K562 (cell line): Measurements from ENCODE around the gene DAPK1. TPM values are rescaled to one million over a fixed set of nuclear protein-coding genes. Genes with fewer than 3 reads are reported as not detected.
A peak's percentile ranks its signal among the peaks of the same experiment; 100 is the strongest.

Experiments used
- ATAC-seq: fragments of 200-7000 bp; cut with Tn5 transposase; 3 replicates; pipeline ENCODE4 v1.9.1; 2020; ENCODE audit warnings: moderate library complexity
- BruUV-seq: library from RNA; stranded (reverse); fragments of 400-500 nt; replicated peaks from 2 replicates; lab custom pipeline; 2021; lab: Mats Ljungman, UMichigan
- CTCF ChIA-PET: fragments of 300-600 bp; formaldehyde crosslinking; extraction: SDS; loops from one replicate; lab custom pipeline; 2021; ENCODE audit warnings: low intra/inter-chr PET ratio; lab: Yijun Ruan, JAX
- POLR2A ChIA-PET: fragments of 300-600, 350-650 bp; sonication (Branson Sonifier 250); formaldehyde crosslinking; extraction: SDS; loops from one replicate; lab custom pipeline; 2021; ENCODE audit warnings: antibody characterized with exemption, inconsistent platforms; lab: Yijun Ruan, JAX
- DNase-seq, 4 experiments: peaks; one replicate each; pipeline versions ENCODE4 v3.0.0 to v3.0.0-alpha.2; 2011 to 2018; ENCODE audit warnings: low spot score in 3 of 4, mixed read lengths in 3 of 4; ENCODE audit errors: extremely low read depth in 1 of 4
- FAIRE-seq: peaks from 2 replicates; lab custom pipeline; 2011; peaks lifted over from hg19 to GRCh38; lab: Jason Lieb, UNC
- H2AFZ ChIP-seq: 2 replicates; pipeline ENCODE4 v1.6.0; 2011; ENCODE audit warnings: low read depth, low read length, control low read depth, inconsistent platforms
- H3K27ac ChIP-seq: fragments of 200-600 bp; 3 replicates; pipeline ENCODE4 v1.8.0; 2011; ENCODE audit warnings: low read depth, mild to moderate bottlenecking, control low read depth, inconsistent platforms, low read length, moderate library complexity, mixed read lengths; ENCODE audit errors: extremely low read depth
- H3K27me3 ChIP-seq, 2 experiments: fragments of 300-600 bp in 1 of 2; 2 replicates in 1 of 2; 3 replicates in 1 of 2; pipeline versions ENCODE4 v1.6.0 to v1.8.0; 2011; ENCODE audit warnings: inconsistent platforms in 2 of 2, low read length in 2 of 2, mild to moderate bottlenecking in 1 of 2, mixed read lengths in 1 of 2, moderate library complexity in 1 of 2; ENCODE audit not compliant: control insufficient read depth in 2 of 2, insufficient read depth in 2 of 2
- H3K36me3 ChIP-seq: fragments of 300-600 bp; 3 replicates; pipeline ENCODE4 v1.8.0; 2011; ENCODE audit warnings: mild to moderate bottlenecking, low read length, inconsistent platforms; ENCODE audit not compliant: control insufficient read depth, insufficient read depth
- H3K4me1 ChIP-seq, 2 experiments: fragments of 200-600 bp in 1 of 2; replicated peaks in 1 of 2; 2 replicates in 1 of 2; 3 replicates in 1 of 2; pipeline versions ENCODE4 v1.5.1 to v1.8.0; 2011; ENCODE audit warnings: inconsistent platforms in 2 of 2, low read length in 2 of 2, mild to moderate bottlenecking in 1 of 2, mixed read lengths in 1 of 2, moderate library complexity in 1 of 2; ENCODE audit not compliant: control insufficient read depth in 2 of 2, insufficient read depth in 2 of 2
- H3K4me2 ChIP-seq: 2 replicates; pipeline ENCODE4 v1.6.1; 2011; ENCODE audit warnings: low read length, control low read depth, inconsistent platforms, mixed read lengths; ENCODE audit not compliant: insufficient read depth
- H3K4me3 ChIP-seq: fragments of 200-600 bp; sonication (generic), shearing (Covaris generic); 2 replicates; pipeline ENCODE4 v1.5.1; 2016; ENCODE audit warnings: control low read depth, inconsistent platforms
- H3K79me2 ChIP-seq: fragments of 200-600 bp; 3 replicates; pipeline ENCODE4 v1.8.0; 2011; ENCODE audit warnings: low read length, inconsistent platforms; ENCODE audit not compliant: control insufficient read depth, insufficient read depth
- H3K9ac ChIP-seq, 2 experiments: 2 replicates each; pipeline versions ENCODE4 v1.6.0 to v1.6.1; 2011; ENCODE audit warnings: low read depth in 2 of 2, low read length in 2 of 2, control low read depth in 1 of 2, inconsistent platforms in 1 of 2, mild to moderate bottlenecking in 1 of 2, mixed read lengths in 1 of 2; ENCODE audit not compliant: insufficient read depth in 1 of 2
- H3K9me1 ChIP-seq: one replicate; pipeline ENCODE4 v1.6.0; 2011; ENCODE audit warnings: inconsistent platforms, mild to moderate bottlenecking, low read length, moderate library complexity; ENCODE audit not compliant: control insufficient read depth, insufficient read depth
- H3K9me3 ChIP-seq: replicated peaks from 2 replicates; pipeline ENCODE4 v1.5.1; 2011; ENCODE audit warnings: low read depth, low read length, inconsistent platforms; ENCODE audit not compliant: control insufficient read depth, insufficient read depth
- H4K20me1 ChIP-seq: replicated peaks from 2 replicates; pipeline ENCODE4 v1.6.1; 2011; ENCODE audit warnings: low read length, inconsistent platforms, mixed read lengths; ENCODE audit not compliant: control insufficient read depth, insufficient read depth
- DIDO1 ChIP-seq: fragments of 450-650 bp; IDR thresholded peaks from 2 replicates; pipeline ENCODE4 v1.6.1; 2016; ENCODE audit warnings: low read depth, missing biosample characterization, missing genetic modification characterization
- GABPB2 ChIP-seq: fragments of 250-450 bp; sonication (Bioruptor Pico); conservative IDR thresholded peaks from 2 replicates; pipeline ENCODE4 v1.5.1; 2021; ENCODE audit warnings: mild to moderate bottlenecking
- POLR2AphosphoS2 ChIP-seq: IDR thresholded peaks from 2 replicates; pipeline ENCODE4 v1.6.1; 2012; ENCODE audit warnings: low read length, improper control_type of control experiment
- ZFP36 ChIP-seq: fragments of 150-350 bp; IDR thresholded peaks from 2 replicates; pipeline ENCODE4 v1.6.1; 2018; ENCODE audit warnings: low read length, low read depth; ENCODE audit not compliant: partially characterized antibody
- ZNF12 ChIP-seq: sonication (generic); formaldehyde crosslinking; IDR thresholded peaks from 2 replicates; pipeline ENCODE4 v1.4.0; 2020; ENCODE audit warnings: mild to moderate bottlenecking, missing genetic modification reagents
- ZNF668 ChIP-seq: fragments of 250-450 bp; sonication (Bioruptor Pico); IDR thresholded peaks from 2 replicates; pipeline ENCODE4 v1.8.0; 2022; ENCODE audit warnings: mild to moderate bottlenecking, inconsistent platforms
- ZNF696 ChIP-seq: fragments of 250-450 bp; sonication (Bioruptor Pico); conservative IDR thresholded peaks from 2 replicates; pipeline ENCODE4 v1.4.0; 2020; ENCODE audit warnings: mild to moderate bottlenecking, moderate library complexity
- WGBS: fragments of 100-300 bp; shearing (Covaris generic); methylation state at CpG from one replicate; pipeline ENCODE4 v1.1.6; 2016; ENCODE audit warnings: low coverage, mixed read lengths; ENCODE audit not compliant: insufficient coverage; ENCODE audit errors: missing lambda C conversion rate; 5-methylcytosine and 5-hydroxymethylcytosine counted together
- in situ Hi-C: fragments of 300-500 bp; cut with MboI; formaldehyde crosslinking; loops from 4 replicates; pipeline ENCODE4 v1.15.0; 2018; ENCODE audit warnings: inconsistent platforms, mixed read lengths
- intact Hi-C: fragments of 100-400 bp; cut with micrococcal nuclease; formaldehyde crosslinking; loops from 2 replicates; pipeline ENCODE4 v1.14.2; 2022
- polyA plus RNA-seq, 8 experiments: library from polyadenylated mRNA; depleted of rRNA in 4 of 8; stranded (reverse) in 5 of 8; unstranded in 3 of 8; fragments of >200 nt; fragmentation: Nextera tagmentation in 2 of 8; fragmentation: Illumina TruSeq in 1 of 8; extraction: Ambion mirVana in 2 of 8; extraction: Trizol in 1 of 8; gene quantifications; 2 replicates each; pipeline versions ENCODE4 v1.2.1 to v1.2.3, GENCODE V29; 2011 to 2014; ENCODE audit warnings: inconsistent platforms in 1 of 8, missing spikeins in 1 of 8
- total RNA-seq, 7 experiments: library from RNA; depleted of rRNA in 6 of 7; stranded (reverse); fragments of >200 nt in 6 of 7; fragmentation: Illumina TruSeq in 2 of 7; extraction: Trizol in 2 of 7; gene quantifications; 2 replicates each; pipeline versions ENCODE4 v1.2.1 to v1.2.3, GENCODE V29; 2011 to 2021; ENCODE audit warnings: low replicate concordance in 1 of 7
- TF ChIP-seq, protein P1 (sequence below), 2 experiments: fragments of 450-650 bp in 1 of 2; sonication (generic) in 1 of 2; formaldehyde crosslinking in 1 of 2; IDR thresholded peaks in 1 of 2; conservative IDR thresholded peaks in 1 of 2; 2 replicates each; pipeline versions ENCODE4 v1.6.1 to v1.8.1; 2016 to 2023; ENCODE audit warnings: mild to moderate bottlenecking in 2 of 2, moderate library complexity in 2 of 2, inconsistent platforms in 1 of 2, missing genetic modification reagents in 1 of 2
- TF ChIP-seq, protein P2 (sequence below): fragments of 450-650 bp; IDR thresholded peaks from 2 replicates; pipeline ENCODE4 v1.6.1; 2016; ENCODE audit warnings: mild to moderate bottlenecking
- TF ChIP-seq, protein P3 (sequence below): sonication (generic); formaldehyde crosslinking; IDR thresholded peaks from 2 replicates; pipeline ENCODE4 v1.8.0; 2022; ENCODE audit warnings: mild to moderate bottlenecking, missing genetic modification reagents

DAPK1 gene
- total and polyA plus RNA-seq, 9 of the 15 experiments (the other 6 are each of a cell fraction or from before 2014, with no cell fraction given) = 1.7 to 26.4 (median 15.8) TPM

DNA sequence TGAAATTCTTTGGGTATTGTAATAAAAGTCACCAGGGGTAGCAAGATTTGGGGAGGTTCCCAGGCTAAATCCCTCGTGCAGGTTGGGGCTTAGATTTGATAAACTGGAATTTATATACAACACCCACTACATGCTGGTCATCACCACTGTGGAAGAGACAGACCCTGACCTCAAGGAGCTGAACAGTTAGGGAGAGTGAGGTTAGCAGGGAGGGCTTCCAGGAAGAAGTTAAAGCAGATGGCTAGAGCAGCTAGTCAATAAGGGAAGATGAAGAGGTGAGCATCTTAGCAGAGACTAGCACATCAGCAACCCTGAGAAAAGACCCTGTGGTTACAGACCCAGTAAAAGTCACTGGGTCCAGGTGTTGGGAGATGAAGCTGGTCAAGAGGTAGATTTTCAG is 234.7 kb downstream of the DAPK1 start:
- POLR2A ChIA-PET = interaction anchor here (1.0 kb wide), 1 partner anchor 15 kb away, joined by 3 read pairs; no protein-coding TSS in a partner anchor
- Histone ChIP-seq H3K9ac (no peak overlapping the region), H3K4me1 (peaks cover 0 to 13% of the 10 kb centered on the region in 2 experiments; a peak in 2 of 5 replicates), H2AFZ (no peak overlapping the region), H3K79me2 (peaks cover 17% of the 10 kb centered on the region), H3K27ac (no peak overlapping the region), H3K36me3 (peaks cover 39% of the 10 kb centered on the region), H3K9me1 (no peaks in the 10 kb centered on the region), H4K20me1 (no peaks in the 10 kb centered on the region), H3K9me3 (no peaks in the 10 kb centered on the region), H3K27me3 (no peaks in the 10 kb centered on the region), H3K4me3 (no peak overlapping the region), H3K4me2 (no peak overlapping the region)
- FAIRE-seq = no peak
- BruUV-seq = no TSS peak
- intact Hi-C loops = no loop called here
- no peak for DNase-seq
- in situ Hi-C loops = no loop called here
- CTCF ChIA-PET = no interaction called here
- ATAC-seq = peak; percentile 28; the same call in 1 of the 3 replicates
- WGBS = 13% methylated on average over 1 of the region's 1 CpG
- TF ChIP-seq, protein P1, sequence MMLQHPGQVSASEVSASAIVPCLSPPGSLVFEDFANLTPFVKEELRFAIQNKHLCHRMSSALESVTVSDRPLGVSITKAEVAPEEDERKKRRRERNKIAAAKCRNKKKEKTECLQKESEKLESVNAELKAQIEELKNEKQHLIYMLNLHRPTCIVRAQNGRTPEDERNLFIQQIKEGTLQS (IDR thresholded peaks at IDR 0.05) = no peak
- TF ChIP-seq, protein P1 (CRISPR knock-in tag; conservative IDR thresholded peaks at IDR 0.05) = no peak
- TF ChIP-seq ZFP36 = peak; percentile 45
- TF ChIP-seq POLR2AphosphoS2 = 0 out of 2 replicates have a peak, but pooled peaks have one; percentile 44

DNA sequence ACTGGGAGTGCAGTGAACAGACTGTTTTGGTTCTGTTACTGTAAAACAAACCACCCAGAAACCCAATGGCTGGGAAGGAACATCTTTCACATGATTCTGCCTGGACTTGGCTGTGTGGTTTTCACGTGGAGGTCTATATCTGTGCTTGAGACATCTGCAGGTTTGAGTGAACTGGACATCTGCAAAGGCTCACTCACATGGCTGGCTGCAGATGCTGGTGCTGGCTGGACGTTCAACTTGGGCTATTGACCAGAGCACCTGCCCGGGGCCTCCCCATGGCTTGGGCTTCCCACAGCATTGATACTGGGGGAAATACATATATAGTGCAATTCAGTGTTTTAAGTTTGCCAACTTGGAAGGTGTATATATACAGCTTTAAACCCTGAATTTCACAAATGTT is 235.1 kb downstream of the DAPK1 start:
- Histone ChIP-seq H3K27ac (no peak overlapping the region), H3K4me3 (no peak overlapping the region), H3K27me3 (no peaks in the 10 kb centered on the region), H3K4me2 (no peak overlapping the region), H4K20me1 (no peaks in the 10 kb centered on the region), H3K4me1 (peaks cover 0 to 9% of the 10 kb centered on the region in 2 experiments; a peak in 2 of 5 replicates), H3K36me3 (peaks cover 36% of the 10 kb centered on the region), H3K9ac (no peak overlapping the region), H3K9me3 (no peaks in the 10 kb centered on the region), H2AFZ (no peak overlapping the region), H3K9me1 (no peaks in the 10 kb centered on the region), H3K79me2 (peaks cover 13% of the 10 kb centered on the region)
- in situ Hi-C loops = no loop called here
- POLR2A ChIA-PET = interaction anchor here (1.0 kb wide), 1 partner anchor 15 kb away, joined by 3 read pairs; no protein-coding TSS in a partner anchor
- ATAC-seq (peak; percentile 21; the same call in 1 of the 3 replicates), DNase-seq (no peak), FAIRE-seq (no peak)
- CTCF ChIA-PET = no interaction called here
- WGBS = 28% methylated on average over 3 of the region's 3 CpGs
- no TSS peak for BruUV-seq
- intact Hi-C loops = no loop called here
- TF ChIP-seq ZNF696 (CRISPR knock-in tag) (no peak), ZNF668 (CRISPR knock-in tag) (no peak), ZNF12 (CRISPR knock-in tag) (no peak), GABPB2 (CRISPR knock-in tag) (no peak), DIDO1 (no peak)
- TF ChIP-seq, protein P2, sequence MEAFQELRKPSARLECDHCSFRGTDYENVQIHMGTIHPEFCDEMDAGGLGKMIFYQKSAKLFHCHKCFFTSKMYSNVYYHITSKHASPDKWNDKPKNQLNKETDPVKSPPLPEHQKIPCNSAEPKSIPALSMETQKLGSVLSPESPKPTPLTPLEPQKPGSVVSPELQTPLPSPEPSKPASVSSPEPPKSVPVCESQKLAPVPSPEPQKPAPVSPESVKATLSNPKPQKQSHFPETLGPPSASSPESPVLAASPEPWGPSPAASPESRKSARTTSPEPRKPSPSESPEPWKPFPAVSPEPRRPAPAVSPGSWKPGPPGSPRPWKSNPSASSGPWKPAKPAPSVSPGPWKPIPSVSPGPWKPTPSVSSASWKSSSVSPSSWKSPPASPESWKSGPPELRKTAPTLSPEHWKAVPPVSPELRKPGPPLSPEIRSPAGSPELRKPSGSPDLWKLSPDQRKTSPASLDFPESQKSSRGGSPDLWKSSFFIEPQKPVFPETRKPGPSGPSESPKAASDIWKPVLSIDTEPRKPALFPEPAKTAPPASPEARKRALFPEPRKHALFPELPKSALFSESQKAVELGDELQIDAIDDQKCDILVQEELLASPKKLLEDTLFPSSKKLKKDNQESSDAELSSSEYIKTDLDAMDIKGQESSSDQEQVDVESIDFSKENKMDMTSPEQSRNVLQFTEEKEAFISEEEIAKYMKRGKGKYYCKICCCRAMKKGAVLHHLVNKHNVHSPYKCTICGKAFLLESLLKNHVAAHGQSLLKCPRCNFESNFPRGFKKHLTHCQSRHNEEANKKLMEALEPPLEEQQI = no peak
- TF ChIP-seq, protein P3, sequence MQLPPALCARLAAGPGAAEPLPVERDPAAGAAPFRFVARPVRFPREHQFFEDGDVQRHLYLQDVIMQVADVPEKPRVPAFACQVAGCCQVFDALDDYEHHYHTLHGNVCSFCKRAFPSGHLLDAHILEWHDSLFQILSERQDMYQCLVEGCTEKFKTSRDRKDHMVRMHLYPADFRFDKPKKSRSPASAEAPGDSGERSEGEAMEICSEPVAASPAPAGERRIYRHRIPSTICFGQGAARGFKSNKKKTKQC = no peak
